HG02763 (cell line): Measurements from ENCODE around the gene PLCB3.

ENCODE experiments used
- ATAC-seq: cut with Tn5 transposase; IDR thresholded peaks from one replicate; pipeline ENCODE4 v1.9.1; 2021; ENCODE audit warnings: mild to moderate bottlenecking, moderate library complexity; ENCODE audit not compliant: unreplicated experiment

PLCB3 gene

DNA sequence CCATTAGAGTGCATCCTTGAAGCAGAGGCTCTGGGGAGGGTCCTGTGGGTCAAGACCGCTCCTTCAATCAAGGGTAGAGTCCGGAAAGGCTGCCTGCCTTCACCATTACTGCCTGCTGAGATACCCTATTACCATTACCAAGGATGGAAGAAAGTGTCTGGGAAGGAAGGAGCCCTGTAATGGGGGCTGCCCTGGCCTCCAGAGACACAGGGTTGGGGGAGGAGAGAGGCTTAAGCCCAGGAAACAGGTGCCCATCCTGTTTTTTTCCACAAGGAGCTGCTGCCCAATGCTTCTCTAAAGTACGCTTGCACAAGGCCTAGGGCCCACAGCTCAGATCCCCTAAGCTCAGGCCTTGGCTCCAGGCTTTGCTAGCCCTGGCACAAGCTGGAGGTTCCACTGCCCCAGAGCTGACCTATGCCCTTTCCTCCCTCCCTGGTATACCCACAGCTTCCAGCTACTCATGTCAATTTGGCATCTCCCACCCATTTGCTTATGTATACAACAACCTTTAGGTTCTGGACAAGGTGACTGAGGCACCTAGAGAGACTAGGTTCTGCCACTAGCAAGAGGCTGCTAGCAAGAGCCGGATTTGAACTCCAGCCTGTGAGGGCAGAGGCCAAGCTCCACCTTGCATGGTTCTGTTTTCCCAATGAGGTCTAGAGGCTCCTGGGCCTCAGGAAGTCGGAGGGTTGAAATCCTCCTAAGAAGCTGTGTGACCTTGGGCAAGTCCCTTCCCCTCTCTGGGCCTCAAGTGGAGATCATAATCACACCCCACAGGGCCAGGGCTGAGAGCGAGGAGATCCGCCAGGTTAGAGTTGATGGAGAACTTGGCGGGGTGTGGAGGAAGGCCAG is 1.5 kb upstream of the PLCB3 start:
- no peak for ATAC-seq

DNA sequence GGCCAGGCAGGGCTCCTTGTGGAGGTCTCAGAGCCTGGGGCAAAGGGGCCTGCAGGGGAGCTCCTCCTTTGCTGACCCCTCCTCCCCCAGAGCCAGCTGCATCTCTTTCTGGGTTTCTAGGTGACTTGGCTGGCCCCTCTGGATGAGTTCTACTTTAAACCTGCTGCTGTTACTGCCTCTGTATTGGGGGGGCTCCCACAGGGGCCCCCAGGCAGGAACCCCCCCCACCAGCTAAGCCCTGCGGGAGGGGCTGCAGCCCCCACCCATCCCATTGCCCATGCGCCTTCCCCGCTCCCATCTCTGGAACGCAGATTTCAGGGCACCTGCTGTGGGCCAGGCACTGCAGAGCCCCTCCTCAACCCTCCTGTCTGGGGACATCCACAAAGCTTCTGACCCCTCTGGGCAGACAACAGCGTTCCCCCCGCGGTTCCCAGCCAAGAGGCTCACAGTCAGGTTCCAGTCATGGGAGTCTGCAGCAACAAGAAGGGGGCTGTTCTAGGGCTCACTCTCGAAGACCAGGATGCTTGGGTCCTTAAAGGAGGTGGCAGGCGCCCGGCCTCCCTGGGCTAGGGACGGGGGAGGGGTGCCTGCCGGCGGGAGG is 815 bp upstream of the PLCB3 start:
- ATAC-seq = no peak

DNA sequence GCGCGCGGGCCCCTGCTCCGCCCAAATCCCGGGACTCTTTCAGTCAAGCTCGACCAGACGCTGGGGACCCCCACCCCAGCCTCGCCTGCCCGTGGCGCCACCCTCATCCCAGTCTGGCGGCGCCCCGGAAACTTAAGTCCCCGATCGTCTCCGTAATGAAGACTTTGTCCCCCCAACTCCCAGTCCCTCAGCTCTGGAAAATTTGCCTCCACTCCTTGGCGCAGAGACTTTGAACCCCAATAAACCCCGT is 348 bp downstream of the PLCB3 start:
- no peak for ATAC-seq

DNA sequence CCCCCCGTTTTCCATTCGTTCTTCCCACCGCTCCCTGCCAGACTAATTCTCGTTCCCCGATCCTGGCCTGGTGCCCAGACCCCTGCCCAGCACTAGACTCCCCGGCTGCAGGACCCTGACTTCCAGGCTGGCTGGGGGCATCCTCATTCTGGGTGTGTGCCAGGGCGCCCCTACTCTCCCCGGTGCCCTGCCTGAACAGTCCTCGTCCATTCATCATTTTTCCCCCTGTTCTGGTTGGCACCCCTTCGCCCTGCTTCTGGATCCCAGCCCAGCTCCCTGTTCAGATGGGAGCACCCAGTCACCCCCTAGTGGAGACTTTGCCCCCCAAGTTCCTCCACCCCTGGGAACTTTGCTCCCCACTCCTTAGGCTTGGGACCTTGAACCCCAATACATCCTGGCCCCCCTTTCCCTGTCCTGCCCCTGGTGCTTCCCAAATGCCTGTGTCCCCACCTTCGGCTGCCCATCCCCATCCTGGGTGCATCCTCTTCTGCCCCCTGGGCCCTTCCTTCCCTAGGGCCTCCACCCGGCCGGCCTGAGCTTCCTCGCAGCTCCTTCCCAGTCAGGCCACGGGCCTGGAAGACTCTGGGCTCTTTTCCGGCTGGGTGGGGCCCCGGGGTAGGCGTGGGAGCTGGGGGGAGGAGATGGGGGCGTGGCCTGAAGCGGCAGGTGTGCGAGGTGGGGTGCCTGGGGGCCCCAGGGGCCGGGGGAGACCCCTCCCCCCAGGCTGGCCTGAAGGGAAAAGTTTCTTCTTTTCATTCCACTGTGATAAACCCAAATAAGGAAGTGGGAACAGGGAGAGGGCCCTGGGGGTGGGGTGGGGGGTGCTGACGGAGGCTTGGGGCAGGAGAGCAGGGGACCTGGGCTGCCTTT is 908 bp downstream of the PLCB3 start:
- ATAC-seq = no peak

DNA sequence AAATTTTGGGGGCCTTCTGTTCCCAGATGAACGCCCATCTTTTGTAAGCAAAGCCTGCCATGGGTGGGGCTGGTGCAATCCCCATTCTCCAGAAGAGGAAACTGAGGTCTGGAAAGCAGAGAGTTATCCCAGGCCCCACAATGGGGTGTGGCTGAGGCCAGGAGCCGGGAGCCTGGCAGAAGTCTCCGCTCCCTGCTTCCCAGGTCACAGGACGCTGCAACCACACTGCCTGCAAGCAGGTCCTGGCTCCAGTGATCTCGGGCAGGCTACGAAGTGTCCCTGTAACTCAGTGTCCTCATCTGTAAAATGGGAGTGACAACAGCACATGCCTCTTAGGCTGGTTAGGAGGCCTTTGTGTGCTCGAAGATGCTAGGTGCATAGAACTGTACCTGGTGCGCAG is 1.7 kb downstream of the PLCB3 start:
- ATAC-seq = no peak

DNA sequence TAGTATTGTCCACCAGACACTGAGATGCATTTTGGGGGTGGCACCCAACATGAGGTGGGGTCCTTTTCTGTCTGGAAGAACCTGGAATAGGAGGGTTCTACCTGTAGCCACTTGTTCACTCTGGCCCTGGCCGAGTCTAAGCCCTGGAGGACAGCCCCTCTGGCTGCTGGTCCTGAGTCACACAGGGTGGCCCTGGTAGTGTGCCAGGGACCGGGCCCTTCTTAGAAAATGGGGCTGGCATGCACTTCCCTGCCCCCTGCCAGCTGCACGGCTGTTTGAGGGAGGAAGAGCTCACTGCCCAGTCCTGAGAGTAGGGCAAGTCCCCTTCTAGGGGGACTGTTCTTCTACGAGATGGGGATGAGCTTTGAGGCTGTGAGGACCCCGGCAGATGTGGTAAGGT is 2.2 kb downstream of the PLCB3 start:
- ATAC-seq = no peak

DNA sequence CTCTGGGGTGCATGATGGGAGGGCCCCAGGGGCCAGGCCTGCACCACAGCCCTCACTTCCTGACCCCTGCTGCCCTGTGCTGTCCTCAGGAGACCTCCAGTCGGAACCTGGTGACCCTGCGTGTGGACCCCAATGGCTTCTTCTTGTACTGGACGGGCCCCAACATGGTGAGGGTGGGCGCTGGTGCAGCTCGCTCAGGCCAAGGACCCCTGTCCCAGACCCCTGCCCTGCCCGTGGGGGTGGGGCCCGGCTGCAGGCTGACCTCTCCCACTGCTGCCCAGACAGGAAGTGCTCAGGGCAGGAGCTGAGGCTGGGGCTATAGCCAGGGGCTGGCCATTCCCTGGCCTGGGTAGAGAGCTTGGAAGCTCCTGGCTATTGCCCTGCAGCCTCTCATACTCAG is 3.0 kb downstream of the PLCB3 start:
- ATAC-seq = no peak

DNA sequence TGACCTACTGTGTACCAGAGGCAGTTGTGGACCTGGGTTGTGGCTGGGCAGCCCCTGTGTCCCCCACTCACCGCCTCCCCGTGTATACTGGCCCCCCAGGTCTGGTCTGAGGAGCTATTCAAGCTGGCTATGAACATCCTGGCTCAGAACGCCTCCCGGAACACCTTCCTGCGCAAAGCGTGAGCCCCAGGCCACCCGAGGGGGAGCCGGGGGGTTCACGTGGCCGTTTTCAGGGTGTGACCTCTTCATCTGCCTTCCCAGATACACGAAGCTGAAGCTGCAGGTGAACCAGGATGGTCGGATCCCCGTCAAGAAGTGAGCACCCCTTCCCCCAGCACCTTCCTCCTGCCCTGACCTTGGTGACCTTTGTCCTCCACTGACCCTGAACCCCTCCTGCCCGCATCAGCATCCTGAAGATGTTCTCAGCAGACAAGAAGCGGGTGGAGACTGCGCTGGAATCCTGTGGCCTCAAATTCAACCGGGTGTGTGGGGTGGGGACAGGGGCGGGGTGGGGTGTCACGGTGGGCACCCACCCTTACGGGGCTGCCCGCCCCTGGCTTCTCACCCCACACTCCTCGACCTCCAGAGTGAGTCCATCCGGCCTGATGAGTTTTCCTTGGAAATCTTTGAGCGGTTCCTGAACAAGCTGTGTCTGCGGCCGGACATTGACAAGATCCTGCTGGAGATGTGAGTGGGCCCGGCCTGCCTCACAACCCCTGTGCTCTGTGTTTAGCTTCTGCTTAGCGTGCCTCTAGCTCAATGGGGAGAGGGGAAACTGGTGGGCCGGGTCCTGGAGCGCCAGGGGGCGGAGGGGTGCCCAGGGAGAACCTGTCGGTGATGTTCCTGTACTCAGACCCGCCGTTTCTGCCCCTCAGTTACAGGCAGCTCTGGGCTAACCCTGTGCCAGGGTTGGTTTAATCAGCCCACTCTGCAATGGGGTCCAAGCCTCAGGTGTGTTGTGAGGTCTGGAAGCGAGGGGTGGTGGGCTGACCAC is 4.1 kb downstream of the PLCB3 start:
- ATAC-seq = no peak

DNA sequence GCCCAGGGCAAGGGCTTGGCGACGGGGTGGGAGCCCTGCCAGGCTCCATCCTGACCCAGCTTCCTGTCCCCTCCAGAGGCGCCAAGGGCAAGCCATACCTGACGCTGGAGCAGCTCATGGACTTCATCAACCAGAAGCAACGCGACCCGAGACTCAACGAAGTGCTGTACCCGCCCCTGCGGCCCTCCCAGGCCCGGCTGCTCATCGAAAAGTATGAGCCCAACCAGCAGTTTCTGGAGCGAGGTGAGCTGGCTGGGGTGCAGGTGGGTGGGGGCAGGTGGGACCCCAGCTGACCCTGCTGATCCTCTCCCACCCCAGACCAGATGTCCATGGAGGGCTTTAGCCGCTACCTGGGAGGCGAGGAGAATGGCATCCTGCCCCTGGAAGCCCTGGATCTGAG is 5.0 kb downstream of the PLCB3 start:
- no peak for ATAC-seq

DNA sequence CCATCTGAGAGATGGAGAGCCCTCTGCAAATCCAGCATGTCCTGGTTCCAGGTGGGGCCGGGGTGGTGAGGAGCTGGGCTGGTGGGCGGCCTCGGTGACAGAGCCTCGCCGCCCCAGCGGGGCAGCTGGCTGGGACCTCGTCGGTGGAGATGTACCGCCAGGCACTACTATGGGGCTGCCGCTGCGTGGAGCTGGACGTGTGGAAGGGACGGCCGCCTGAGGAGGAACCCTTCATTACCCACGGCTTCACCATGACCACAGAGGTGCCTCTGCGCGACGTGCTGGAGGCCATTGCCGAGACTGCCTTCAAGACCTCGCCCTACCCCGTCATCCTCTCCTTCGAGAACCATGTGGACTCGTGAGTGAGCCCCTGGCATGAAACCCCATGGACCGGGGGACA is 7.0 kb downstream of the PLCB3 start:
- no peak for ATAC-seq

DNA sequence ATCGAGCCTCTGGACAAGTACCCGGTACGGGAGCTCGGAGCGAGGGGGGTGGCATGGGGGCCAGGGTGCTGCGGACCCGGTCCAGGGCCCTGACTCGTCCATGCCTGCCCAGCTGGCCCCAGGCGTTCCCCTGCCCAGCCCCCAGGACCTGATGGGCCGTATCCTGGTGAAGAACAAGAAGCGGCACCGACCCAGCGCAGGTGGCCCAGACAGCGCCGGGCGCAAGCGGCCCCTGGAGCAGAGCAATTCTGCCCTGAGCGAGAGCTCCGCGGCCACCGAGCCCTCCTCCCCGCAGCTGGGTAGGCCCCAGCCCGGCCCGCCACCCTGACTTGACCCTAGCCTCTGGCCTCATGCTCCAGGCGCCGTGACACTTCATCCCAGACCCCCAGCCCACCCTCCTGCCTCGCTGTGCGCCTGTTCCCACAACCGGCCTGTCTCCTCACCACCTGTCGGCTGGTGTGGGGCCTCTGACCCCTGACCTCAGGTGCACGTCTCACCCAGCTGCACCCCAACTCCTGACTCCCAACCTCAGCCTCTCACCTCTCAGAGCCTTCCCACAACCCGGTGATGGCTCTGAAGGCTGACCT is 7.7 kb downstream of the PLCB3 start:
- ATAC-seq = no peak

DNA sequence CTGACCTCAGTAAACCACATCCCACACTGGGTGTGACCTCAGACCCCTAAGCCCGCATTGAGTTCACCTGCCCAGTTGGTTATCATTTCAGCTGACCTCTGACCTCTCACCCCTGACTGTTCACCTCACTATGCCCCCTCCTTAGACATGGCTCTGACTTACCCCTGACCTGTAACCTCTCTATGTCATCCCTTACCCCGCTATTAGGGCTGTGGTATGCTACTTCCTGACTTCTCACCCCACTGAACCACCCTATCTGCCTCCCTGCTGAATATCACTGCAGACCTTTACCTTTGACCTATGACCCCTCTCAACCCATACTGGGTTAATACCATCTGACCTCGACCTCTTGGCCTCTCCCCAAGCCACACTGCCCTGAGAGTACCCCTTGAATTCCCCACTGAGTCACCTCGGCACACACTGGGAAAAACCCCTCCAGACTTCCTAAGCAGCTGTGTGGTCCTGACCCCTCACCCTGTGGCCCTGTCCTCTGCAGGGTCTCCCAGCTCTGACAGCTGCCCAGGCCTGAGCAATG is 8.3 kb downstream of the PLCB3 start:
- ATAC-seq = no peak

DNA sequence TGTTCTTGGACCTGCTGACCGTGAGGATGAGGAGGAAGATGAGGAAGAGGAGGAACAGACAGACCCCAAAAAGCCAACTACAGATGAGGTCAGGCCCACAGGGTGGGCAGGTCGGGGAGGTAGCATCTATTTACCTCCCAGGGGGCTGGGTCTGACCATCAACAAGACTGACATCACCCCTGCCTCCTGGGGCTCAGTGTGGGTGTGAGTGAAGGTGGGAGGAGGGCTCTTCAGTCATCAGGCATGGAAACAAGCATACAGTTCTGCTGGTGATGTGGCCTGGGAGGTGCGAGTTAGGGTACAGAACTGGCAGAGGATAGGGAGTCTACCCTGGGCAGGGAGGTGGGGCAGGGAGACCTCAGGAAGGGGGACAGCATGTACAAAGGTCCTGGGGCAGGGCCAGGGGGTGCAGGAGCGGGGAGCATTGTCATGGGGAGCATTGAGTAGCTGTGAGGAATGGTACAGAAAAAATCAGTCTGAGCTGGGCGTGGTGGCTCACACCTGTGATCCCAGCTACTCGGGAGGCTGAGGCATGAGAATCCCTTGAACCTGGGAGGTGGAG is 8.9 kb downstream of the PLCB3 start:
- no peak for ATAC-seq

DNA sequence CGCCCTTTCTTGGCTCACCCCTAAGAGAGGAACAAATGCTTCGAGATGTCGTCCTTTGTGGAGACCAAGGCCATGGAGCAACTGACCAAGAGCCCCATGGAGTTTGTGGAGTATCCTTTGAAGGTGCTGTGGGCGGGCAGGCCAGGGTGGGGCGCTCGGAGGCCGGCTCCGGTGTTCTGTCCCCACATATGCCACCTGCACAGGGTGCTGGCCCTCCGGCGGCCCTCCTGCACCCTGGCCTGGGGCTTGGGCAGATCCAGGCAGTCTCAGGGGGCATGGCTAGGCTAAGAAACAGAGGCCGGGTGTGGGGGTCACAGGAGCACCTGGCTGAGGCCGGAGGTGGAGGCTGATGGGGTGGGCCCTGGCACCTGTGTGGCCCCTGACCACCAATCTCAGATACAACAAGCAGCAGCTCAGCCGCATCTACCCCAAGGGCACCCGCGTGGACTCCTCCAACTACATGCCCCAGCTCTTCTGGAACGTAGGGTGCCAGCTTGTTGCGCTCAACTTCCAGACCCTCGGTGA is 10.3 kb downstream of the PLCB3 start:
- no peak for ATAC-seq

DNA sequence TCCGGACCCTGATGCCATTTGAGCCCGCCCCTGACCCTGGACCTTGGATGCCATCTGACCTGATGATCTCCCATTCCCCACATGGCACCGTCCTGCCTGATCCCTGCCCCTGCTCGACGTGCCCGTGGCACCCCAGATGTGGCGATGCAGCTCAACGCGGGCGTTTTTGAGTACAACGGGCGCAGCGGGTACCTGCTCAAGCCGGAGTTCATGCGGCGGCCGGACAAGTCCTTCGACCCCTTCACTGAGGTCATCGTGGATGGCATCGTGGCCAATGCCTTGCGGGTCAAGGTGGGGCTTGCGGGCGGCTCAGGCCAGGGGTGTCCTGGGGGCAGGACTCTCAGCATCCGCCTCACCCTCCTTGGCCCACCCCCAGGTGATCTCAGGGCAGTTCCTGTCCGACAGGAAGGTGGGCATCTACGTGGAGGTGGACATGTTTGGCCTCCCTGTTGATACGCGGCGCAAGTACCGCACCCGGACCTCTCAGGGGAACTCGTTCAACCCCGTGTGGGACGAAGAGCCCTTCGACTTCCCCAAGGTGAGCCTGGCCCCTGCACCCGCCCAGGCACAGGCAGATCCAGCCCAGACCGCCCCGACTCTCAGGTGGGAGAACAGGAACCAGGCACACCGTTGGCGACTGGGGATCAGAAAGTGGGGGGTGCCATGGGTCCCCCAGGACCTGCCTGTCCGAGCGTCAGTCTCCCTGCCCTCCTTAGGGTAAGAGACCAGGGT is 11.1 kb downstream of the PLCB3 start:
- no peak for ATAC-seq

DNA sequence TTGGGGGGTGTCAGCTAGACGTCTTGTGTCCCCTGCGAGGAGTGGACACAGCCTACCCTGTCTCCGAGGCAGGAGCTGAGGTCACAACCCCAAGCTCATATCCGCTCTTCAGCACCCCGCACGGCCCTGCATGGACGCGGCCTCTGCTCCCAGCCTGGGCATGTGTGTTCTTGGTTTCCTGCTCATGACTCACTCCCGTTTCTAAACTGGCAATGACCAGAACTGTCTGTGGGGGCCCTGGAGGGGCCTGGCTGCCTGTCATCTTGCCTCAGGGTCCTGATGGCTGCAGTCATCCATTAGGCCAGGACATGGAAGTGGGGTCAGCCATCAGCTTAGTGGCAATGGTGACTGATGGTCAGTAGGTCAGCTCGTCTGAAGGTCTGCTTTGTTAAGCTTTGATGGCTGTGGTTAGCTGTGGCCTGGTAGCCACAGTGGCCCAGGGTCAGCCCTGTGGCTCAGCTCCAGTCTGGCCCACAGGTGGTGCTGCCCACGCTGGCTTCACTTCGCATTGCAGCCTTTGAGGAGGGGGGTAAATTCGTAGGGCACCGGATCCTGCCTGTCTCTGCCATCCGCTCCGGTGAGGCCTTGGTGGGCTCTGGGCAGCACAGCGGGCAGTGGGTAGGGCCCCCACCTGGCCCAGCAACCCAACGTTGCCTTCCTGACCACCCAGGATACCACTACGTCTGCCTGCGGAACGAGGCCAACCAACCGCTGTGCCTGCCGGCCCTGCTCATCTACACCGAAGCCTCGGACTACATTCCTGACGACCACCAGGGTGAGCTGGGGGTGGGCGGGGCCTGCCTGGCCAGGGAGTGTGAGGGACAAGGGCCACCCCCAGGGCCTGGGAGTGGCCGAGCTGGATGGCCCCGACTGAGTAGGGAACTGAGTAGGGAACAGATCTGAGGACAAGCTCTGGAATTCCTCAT is 12.0 kb downstream of the PLCB3 start:
- ATAC-seq = no peak

DNA sequence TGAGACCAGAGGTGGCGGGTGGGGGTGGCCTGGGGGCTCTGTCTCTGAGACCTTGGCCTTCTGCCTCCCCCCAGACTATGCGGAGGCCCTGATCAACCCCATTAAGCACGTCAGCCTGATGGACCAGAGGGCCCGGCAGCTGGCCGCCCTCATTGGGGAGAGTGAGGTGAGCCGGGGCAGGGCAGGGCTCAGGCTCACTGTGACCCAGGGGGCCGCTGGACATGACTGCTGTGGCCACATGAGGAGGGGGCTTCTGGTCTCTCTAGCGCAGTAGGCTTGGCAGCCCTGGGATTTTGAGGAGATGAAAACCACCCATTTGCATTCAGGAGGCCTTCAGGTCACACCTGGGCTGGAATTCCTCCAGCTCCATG is 12.6 kb downstream of the PLCB3 start:
- no peak for ATAC-seq

DNA sequence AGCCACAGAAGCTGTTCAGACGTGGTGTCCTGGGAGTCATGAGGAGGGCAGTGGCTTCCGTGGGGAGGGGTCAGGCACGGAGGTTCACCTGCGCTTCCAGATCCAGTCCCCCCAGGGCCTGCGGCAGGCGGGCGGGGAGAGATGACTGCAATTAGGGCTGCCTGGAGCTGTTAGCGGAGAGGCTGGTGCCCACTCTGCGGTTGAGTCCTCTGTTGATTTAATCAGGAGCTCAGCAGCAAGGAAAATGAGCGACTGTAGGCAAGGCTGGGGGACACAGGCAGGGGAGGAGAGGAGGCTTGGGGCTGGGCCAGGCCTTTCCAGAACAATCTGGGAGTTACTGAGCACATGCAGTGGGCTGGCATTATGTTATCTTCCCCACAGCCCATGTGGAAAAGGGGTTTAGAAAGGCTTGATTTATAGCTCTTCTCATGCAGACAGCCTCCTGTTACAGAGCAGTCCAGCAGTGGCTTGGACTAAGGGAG is 13.1 kb downstream of the PLCB3 start:
- no peak for ATAC-seq
